Endodermal cell (in vitro differentiated cells): Measurements from ENCODE around the gene TBX5. TPM values are rescaled to one million over a fixed set of nuclear protein-coding genes. Genes with fewer than 3 reads are reported as not detected.

Experiments used
- DNase-seq: peaks from one replicate; pipeline ENCODE4 v3.0.0-alpha.2; 2017
- H3K27ac ChIP-seq: 2 replicates; pipeline ENCODE4 v1.5.1; 2013; ENCODE audit warnings: mild to moderate bottlenecking, low read depth, low read length, moderate library complexity
- H3K27me3 ChIP-seq: 2 replicates; pipeline ENCODE4 v1.6.1; 2013; ENCODE audit warnings: mild to moderate bottlenecking, low read length, moderate library complexity; ENCODE audit not compliant: insufficient read depth, control insufficient read depth, poor library complexity, severe bottlenecking
- H3K36me3 ChIP-seq: 2 replicates; pipeline ENCODE4 v1.7.0; 2013; ENCODE audit warnings: mild to moderate bottlenecking, low read length, moderate library complexity; ENCODE audit not compliant: control insufficient read depth, insufficient read depth
- H3K4me1 ChIP-seq: one replicate; pipeline ENCODE4 v1.7.0; 2013; ENCODE audit warnings: low read length; ENCODE audit not compliant: control insufficient read depth, insufficient read depth
- H3K4me3 ChIP-seq: 2 replicates; pipeline ENCODE4 v1.5.1; 2013; ENCODE audit warnings: mild to moderate bottlenecking, low read length, moderate library complexity
- H3K9ac ChIP-seq: 2 replicates; pipeline ENCODE4 v1.6.1; 2013; ENCODE audit warnings: mild to moderate bottlenecking, low read length, moderate library complexity; ENCODE audit not compliant: poor library complexity, severe bottlenecking; ENCODE audit errors: extremely low read depth
- H3K9me3 ChIP-seq: 2 replicates; pipeline ENCODE4 v1.6.1; 2013; ENCODE audit warnings: mild to moderate bottlenecking, low read length, moderate library complexity; ENCODE audit not compliant: control insufficient read depth
- H3K27ac Mint-ChIP-seq: 2 replicates; pipeline ENCODE4 v1.8.0; 2020; ENCODE audit warnings: mixed read lengths
- H3K27me3 Mint-ChIP-seq: 2 replicates; pipeline ENCODE4 v1.8.0; 2021; ENCODE audit warnings: mild to moderate bottlenecking, mixed read lengths; ENCODE audit not compliant: insufficient read depth
- H3K36me3 Mint-ChIP-seq: 2 replicates; pipeline ENCODE4 v1.8.0; 2020; ENCODE audit warnings: low read depth, mixed read lengths
- H3K4me1 Mint-ChIP-seq: 2 replicates; pipeline ENCODE4 v1.8.0; 2020; ENCODE audit warnings: mixed read lengths
- H3K4me3 Mint-ChIP-seq: 2 replicates; pipeline ENCODE4 v1.8.0; 2020; ENCODE audit warnings: mild to moderate bottlenecking, moderate library complexity, mixed read lengths
- H3K9me3 Mint-ChIP-seq: 2 replicates; pipeline ENCODE4 v1.8.0; 2020; ENCODE audit warnings: mild to moderate bottlenecking, mixed read lengths
- WGBS, 2 experiments: methylation state at CpG; one replicate each; pipeline versions ENCODE4 v1.1.5 to v1.1.7; 2013; ENCODE audit warnings: missing lambda C conversion rate in 2 of 2, mixed read lengths in 1 of 2; ENCODE audit not compliant: insufficient coverage in 1 of 2, insufficient read length in 1 of 2; 5-methylcytosine and 5-hydroxymethylcytosine counted together
- total RNA-seq, 2 donors: library from RNA; stranded (reverse); fragmentation: NEBNext Ultra II Directional in 1 of 2; extraction: Animal tissue kit (Norgen Biotek cat#: 25700) in 1 of 2; gene quantifications; 2 replicates in 1 of 2; 3 replicates in 1 of 2; pipeline ENCODE4 v1.2.1, GENCODE V29; 2021
- TF ChIP-seq, protein P1 (sequence below): fragments of 200-600 bp; sonication (generic); conservative IDR thresholded peaks from 2 replicates; pipeline ENCODE4 v1.5.0; 2021; ENCODE audit warnings: antibody characterized with exemption, mild to moderate bottlenecking

The TBX5 gene
- total RNA-seq, 2 donors from 2014 or later = not detected

DNA sequence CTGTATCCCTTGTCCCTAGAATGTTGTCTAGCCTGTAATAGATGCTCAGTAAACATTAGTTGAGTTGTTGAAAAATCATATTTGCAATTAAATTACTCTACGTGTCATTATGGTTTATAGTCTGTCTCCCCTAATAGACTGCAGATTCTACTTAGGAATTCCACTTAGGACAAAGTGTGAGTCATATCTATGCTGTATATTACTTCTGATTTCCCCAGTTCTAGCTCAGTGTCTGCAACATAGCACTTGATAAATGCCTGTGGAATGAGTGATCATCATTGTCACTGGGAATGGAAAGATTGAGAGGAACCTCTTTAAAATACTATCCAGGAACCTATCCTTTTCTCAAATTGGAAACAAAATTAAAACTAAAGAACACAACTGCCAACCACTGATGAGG, 99.3 kb downstream of the TBX5 start:
- Histone ChIP-seq H3K4me1 (no peaks in the 10 kb centered on the region), H3K4me3 (no peak overlapping the region), H3K9ac (no peak overlapping the region), H3K9me3 (no peaks in the 10 kb centered on the region), H3K27ac (no peak overlapping the region), H3K27me3 (no peaks in the 10 kb centered on the region), H3K36me3 (no peaks in the 10 kb centered on the region)
- WGBS, 2 experiments = 100% methylated on average over 1 of the region's 1 CpG
- no peak overlapping the region for H3K27ac Mint-ChIP-seq
- no peak overlapping the region for H3K4me3 Mint-ChIP-seq
- no peak for DNase-seq
- TF ChIP-seq, protein P1, sequence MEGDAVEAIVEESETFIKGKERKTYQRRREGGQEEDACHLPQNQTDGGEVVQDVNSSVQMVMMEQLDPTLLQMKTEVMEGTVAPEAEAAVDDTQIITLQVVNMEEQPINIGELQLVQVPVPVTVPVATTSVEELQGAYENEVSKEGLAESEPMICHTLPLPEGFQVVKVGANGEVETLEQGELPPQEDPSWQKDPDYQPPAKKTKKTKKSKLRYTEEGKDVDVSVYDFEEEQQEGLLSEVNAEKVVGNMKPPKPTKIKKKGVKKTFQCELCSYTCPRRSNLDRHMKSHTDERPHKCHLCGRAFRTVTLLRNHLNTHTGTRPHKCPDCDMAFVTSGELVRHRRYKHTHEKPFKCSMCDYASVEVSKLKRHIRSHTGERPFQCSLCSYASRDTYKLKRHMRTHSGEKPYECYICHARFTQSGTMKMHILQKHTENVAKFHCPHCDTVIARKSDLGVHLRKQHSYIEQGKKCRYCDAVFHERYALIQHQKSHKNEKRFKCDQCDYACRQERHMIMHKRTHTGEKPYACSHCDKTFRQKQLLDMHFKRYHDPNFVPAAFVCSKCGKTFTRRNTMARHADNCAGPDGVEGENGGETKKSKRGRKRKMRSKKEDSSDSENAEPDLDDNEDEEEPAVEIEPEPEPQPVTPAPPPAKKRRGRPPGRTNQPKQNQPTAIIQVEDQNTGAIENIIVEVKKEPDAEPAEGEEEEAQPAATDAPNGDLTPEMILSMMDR = no peak
- no peaks in the 10 kb centered on the region for H3K4me1 Mint-ChIP-seq
- H3K9me3 Mint-ChIP-seq = no peaks in the 10 kb centered on the region
- no peaks in the 10 kb centered on the region for H3K36me3 Mint-ChIP-seq
- H3K27me3 Mint-ChIP-seq = peaks cover 3% of the 10 kb centered on the region

DNA sequence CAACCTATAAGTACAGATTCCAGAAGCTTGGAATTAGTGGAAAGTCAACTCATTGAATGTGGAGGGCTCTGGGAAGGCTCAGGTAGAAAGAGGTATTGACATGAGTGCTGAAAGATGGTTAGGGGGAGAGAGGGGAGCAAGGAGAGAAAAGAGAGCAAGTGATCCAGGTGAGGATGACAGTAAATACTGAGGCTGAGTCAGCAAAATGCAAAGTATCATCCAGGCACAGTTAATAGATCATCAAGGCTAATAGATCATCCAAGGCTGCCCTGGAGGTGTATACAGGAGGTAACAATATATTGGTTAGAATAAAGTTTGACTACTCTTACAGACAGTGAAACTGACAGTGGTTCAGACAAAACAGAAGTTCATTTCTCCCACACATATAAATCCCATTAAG, 100.5 kb downstream of the TBX5 start:
- H3K4me1 ChIP-seq = no peaks in the 10 kb centered on the region
- H3K9ac ChIP-seq = no peak overlapping the region
- peaks cover 3% of the 10 kb centered on the region for H3K27me3 Mint-ChIP-seq
- H3K27ac ChIP-seq = no peak overlapping the region
- TF ChIP-seq, protein P1 = no peak
- no peak overlapping the region for H3K4me3 Mint-ChIP-seq
- no peak overlapping the region for H3K4me3 ChIP-seq
- H3K9me3 ChIP-seq = no peaks in the 10 kb centered on the region
- no peak for DNase-seq
- H3K27me3 ChIP-seq = no peaks in the 10 kb centered on the region
- H3K4me1 Mint-ChIP-seq = peaks cover 1% of the 10 kb centered on the region
- no peak overlapping the region for H3K27ac Mint-ChIP-seq
- H3K36me3 Mint-ChIP-seq = no peaks in the 10 kb centered on the region
- H3K9me3 Mint-ChIP-seq = no peaks in the 10 kb centered on the region
- no peaks in the 10 kb centered on the region for H3K36me3 ChIP-seq
